Bronchial epithelial cell (primary cell): ENCODE results near the gene CAMSAP3. TPM values are rescaled to one million over a fixed set of nuclear protein-coding genes. Genes with fewer than 3 reads are reported as not detected.

Source experiments
- DNase-seq: peaks from one replicate; pipeline ENCODE4 v3.0.0-alpha.2; 2010; ENCODE audit warnings: low read depth
- FAIRE-seq: peaks from 2 replicates; lab custom pipeline; 2011; peaks lifted over from hg19 to GRCh38; lab: Jason Lieb, UNC
- H3K27me3 ChIP-seq: 2 replicates; pipeline ENCODE4 v1.5.1; 2011; ENCODE audit warnings: low read length; ENCODE audit not compliant: control insufficient read depth, insufficient read depth
- H3K36me3 ChIP-seq: 2 replicates; pipeline ENCODE4 v1.5.1; 2011; ENCODE audit warnings: low read length; ENCODE audit not compliant: control insufficient read depth, insufficient read depth
- H3K4me3 ChIP-seq: 2 replicates; pipeline ENCODE4 v1.5.1; 2011; ENCODE audit warnings: mild to moderate bottlenecking, low read depth, low read length, control low read depth
- CTCF ChIP-seq: IDR thresholded peaks from 2 replicates; pipeline ENCODE4 v1.5.1; 2011; ENCODE audit warnings: mild to moderate bottlenecking, moderate library complexity, low read length, control low read depth, inconsistent platforms; ENCODE audit not compliant: insufficient read depth, severe bottlenecking
- total RNA-seq: library from RNA; depleted of rRNA; stranded (reverse); fragments of >200 nt; gene quantifications from 2 replicates; pipeline ENCODE4 v1.2.1, GENCODE V29; 2014

The CAMSAP3 gene
- total RNA-seq, 1 donor from 2014 or later: 2.4 TPM

- DNase-seq: no peak
- Histone ChIP-seq H3K27me3 (no peaks in the 10 kb centered on the region), H3K4me3 (no peak overlapping the region), H3K36me3 (no peaks in the 10 kb centered on the region)
- TF ChIP-seq CTCF: no peak
- FAIRE-seq: no peak
Measured at GRCh38 chr19:7600721-7601120, 5.1 kb downstream of the CAMSAP3 start.

DNA sequence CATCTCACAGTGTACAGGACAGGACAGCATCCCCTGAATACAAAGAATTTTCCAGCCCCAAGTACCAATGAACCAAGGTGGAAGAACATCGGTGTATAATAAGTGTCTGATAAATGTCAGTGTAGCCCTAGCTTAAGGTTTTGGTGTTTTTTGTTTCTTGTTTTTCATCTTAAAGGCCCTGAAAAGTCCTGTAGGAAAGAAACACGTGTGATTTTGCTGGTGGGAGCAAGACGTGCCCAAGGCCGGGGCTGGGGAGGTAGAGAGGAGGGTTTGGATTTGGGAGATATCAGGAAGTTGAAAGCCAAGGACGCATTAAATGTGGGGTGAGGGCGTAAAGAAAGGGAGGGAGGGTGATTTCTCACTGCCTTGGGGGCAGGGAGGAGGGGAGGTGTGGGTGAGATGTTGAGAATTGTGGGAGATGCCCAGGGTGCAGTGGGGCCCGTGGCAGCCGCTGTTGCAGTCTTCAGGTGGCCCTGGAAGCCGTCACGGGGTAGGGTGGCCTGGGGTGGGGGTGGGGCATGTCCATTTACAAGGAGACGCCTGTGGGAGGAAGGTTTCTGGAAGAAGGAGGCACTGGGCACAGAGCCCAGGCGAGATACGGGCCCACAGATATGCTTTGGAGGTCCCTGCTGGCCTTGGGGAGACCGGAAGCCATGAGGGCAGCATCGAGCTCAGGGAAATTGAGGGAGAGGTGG, 6.7 kb downstream of the CAMSAP3 start:
- DNase-seq (no peak), FAIRE-seq (no peak)
- no peak for TF ChIP-seq CTCF
- no peak overlapping the region for H3K4me3 ChIP-seq
- H3K36me3 ChIP-seq: no peaks in the 10 kb centered on the region
- H3K27me3 ChIP-seq: no peaks in the 10 kb centered on the region

- H3K4me3 ChIP-seq: no peak overlapping the region
- FAIRE-seq: no peak
- H3K27me3 ChIP-seq: no peaks in the 10 kb centered on the region
- H3K36me3 ChIP-seq: peaks cover 3% of the 10 kb centered on the region
- no peak for TF ChIP-seq CTCF
- DNase-seq: no peak
Measured at GRCh38 chr19:7602935-7603497, 7.4 kb downstream of the CAMSAP3 start.

GRCh38 chr19:7603919-7604318, 8.3 kb downstream of the CAMSAP3 start:
- no peak for DNase-seq
- Histone ChIP-seq H3K36me3 (peaks cover 5% of the 10 kb centered on the region), H3K27me3 (no peaks in the 10 kb centered on the region), H3K4me3 (no peak overlapping the region)
- FAIRE-seq: no peak
- no peak for TF ChIP-seq CTCF

DNA sequence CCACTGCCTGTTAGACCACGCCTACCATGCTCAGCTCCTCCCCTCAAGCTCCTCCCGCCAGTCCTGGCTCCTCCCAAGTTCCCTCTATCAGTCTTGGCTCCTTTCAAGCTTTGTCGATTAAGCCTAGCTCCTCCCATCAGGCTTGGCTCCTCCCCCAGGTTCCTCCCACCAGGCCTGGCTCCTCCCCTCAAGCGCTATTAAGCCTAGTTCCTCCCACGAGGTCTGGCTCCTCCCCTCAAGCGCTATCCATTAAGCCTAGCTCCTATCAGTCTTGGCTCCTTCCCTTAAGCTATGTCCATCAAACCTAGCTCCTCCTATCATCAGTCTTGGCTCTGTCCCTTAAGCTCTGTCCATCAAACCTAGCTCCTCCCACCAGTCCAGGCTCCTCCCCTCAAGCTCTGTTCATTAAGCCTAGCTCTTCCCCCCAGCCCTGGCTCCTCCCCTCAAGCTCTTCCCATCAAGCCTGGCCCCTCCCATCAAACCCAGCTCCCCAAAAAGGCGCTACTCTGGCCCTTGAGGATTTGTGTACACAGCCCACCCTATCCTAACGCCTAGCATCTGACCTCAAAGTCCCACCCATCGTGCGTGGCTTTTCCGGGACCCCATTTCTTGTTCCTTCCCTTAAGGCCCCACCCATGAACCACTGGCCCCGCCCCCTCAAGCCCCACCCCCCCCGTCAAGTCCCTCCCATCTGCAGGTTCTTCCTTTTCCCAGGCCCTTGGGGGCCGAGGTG, 10.0 kb downstream of the CAMSAP3 start:
- H3K27me3 ChIP-seq: no peaks in the 10 kb centered on the region
- TF ChIP-seq CTCF: no peak
- no peak overlapping the region for H3K4me3 ChIP-seq
- H3K36me3 ChIP-seq: peaks cover 5% of the 10 kb centered on the region
- DNase-seq (peak; percentile 28), FAIRE-seq (no peak)
